ENCODE results near the gene BLACAT1.

The BLACAT1 gene

DNA sequence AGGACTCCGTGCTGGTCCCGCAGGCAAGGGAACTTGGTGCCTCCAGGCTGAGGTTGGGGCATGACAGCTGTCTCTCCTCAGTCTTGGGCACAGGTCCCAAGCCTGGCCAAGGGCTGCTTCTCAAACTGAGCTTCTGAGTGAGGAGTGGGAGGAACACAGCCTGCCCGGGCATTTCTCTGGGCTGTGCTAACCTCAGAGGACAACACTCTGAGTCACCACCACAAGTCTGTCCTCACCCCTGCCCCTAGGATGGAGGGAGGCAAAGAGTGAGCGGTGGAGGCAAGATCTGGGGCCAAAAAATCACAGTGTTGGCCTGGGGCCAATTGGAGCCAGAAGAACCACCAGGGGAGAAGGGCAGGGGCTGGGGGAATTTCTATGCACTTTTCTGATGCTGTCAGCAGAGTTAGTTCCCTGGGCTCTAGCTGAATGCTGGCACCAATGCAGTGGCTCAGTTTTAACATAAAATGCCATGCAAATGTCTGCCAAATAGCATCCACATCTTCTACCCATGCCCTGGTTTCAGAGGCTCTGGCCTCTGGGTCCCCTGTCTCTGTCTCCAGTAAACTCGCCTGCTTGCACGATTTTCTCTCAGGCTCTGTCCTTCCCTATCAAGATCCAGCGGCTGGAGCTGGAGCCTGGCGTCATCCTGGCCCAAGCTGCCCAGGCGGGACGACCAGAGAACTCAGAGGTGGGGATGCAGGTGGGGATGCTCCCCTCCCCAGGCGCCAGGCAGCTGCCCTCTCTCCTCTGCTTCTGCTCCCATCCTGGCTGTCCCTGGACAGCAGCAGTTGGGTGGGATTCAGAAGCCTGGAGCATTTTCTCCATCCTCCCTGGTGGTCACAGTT lies 37.6 kb upstream of the BLACAT1 start:
- no peak overlapping the region for H3K4me2 ChIP-seq (ENCODE audit: low read length)

DNA sequence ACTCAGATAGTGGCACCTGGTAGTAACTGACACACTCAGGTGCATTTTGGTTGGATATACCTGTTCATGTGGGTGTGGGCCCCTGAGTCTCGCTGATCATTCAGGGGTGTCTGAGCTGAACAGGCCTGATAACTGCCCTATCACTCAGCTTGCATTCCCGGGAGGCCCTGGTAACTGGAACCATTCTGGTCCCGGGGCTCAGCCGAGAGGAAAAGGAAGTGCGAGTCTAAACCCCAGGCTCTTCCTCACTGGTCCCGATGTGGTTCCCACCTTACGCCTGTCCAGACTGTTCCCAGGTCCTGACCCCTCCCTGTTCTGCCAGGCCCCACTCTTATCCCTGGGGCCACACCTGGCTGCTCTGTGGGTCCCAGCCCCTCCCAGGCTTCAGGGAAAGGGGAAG lies 36.9 kb upstream of the BLACAT1 start:
- Histone ChIP-seq H3K4me3 (ENCODE audit: low read length) (no peak overlapping the region), H3K27me3 (ENCODE audit: low read depth, low read length) (peaks cover 53% of the 10 kb centered on the region), H3K27ac (ENCODE audit: low read length) (no peak overlapping the region), H3K4me1 (ENCODE audit: low read length) (peaks cover 11% of the 10 kb centered on the region), H2AFZ (ENCODE audit: low read depth, low read length) (no peak overlapping the region), H3K9ac (ENCODE audit: low read length) (no peak overlapping the region), H4K20me1 (ENCODE audit: insufficient read depth, low read length) (no peaks in the 10 kb centered on the region), H3K9me3 (ENCODE audit: insufficient read depth, low read length) (no peaks in the 10 kb centered on the region), H3K36me3 (replicated peaks; ENCODE audit: low read depth, low read length) (no peaks in the 10 kb centered on the region), H3K4me2 (ENCODE audit: low read length) (no peak overlapping the region), H3K79me2 (ENCODE audit: low read length) (no peaks in the 10 kb centered on the region)
- no peak for TF ChIP-seq EZH2phosphoT487 (IDR thresholded peaks at IDR 0.05; ENCODE audit: low read depth)
- TF ChIP-seq, protein P1, sequence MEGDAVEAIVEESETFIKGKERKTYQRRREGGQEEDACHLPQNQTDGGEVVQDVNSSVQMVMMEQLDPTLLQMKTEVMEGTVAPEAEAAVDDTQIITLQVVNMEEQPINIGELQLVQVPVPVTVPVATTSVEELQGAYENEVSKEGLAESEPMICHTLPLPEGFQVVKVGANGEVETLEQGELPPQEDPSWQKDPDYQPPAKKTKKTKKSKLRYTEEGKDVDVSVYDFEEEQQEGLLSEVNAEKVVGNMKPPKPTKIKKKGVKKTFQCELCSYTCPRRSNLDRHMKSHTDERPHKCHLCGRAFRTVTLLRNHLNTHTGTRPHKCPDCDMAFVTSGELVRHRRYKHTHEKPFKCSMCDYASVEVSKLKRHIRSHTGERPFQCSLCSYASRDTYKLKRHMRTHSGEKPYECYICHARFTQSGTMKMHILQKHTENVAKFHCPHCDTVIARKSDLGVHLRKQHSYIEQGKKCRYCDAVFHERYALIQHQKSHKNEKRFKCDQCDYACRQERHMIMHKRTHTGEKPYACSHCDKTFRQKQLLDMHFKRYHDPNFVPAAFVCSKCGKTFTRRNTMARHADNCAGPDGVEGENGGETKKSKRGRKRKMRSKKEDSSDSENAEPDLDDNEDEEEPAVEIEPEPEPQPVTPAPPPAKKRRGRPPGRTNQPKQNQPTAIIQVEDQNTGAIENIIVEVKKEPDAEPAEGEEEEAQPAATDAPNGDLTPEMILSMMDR (IDR thresholded peaks at IDR 0.05; ENCODE audit: low read depth, low read length) = no peak

More for the DNA sequence above, 37.6 kb upstream of the BLACAT1 start:
- no peak for TF ChIP-seq EZH2phosphoT487 (IDR thresholded peaks at IDR 0.05; ENCODE audit: low read depth)
- TF ChIP-seq, protein P1 (IDR thresholded peaks at IDR 0.05; ENCODE audit: low read depth, low read length) = no peak
- Histone ChIP-seq H3K4me3 (ENCODE audit: low read length) (no peak overlapping the region), H3K4me1 (ENCODE audit: low read length) (peaks cover 9% of the 10 kb centered on the region), H3K9me3 (ENCODE audit: insufficient read depth, low read length) (no peaks in the 10 kb centered on the region), H2AFZ (ENCODE audit: low read depth, low read length) (no peak overlapping the region), H3K27me3 (ENCODE audit: low read depth, low read length) (peaks cover 54% of the 10 kb centered on the region), H3K27ac (ENCODE audit: low read length) (no peak overlapping the region), H4K20me1 (ENCODE audit: insufficient read depth, low read length) (no peaks in the 10 kb centered on the region), H3K9ac (ENCODE audit: low read length) (no peak overlapping the region), H3K36me3 (replicated peaks; ENCODE audit: low read depth, low read length) (no peaks in the 10 kb centered on the region), H3K79me2 (ENCODE audit: low read length) (no peaks in the 10 kb centered on the region)

DNA sequence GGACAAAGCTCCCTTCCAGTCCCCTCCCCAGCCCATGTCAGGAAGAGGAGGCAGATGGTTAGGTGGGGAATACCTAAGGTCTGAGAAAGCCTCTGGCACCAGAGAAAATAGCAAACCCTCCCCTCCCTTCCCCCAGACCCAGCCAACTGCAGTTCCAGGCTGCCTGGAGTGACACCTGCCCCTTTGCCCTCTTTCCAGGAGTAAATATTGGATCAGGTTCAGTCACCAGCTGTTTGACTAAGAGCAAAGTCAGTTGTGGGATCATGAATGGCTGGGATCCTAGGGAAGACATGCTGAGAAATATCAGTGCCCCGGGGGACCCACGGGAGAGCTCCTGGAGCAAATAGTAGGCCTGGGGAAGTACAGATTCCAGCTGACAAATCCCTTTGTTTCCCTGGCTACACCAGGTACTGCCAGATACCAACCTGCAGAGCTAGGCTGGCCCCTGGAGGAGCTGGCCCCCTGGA lies 36.4 kb upstream of the BLACAT1 start:
- H3K9ac ChIP-seq (ENCODE audit: low read length) = no peak overlapping the region
- TF ChIP-seq, protein P1 (IDR thresholded peaks at IDR 0.05; ENCODE audit: low read depth, low read length) = no peak
- H3K27ac ChIP-seq (ENCODE audit: low read length) = no peak overlapping the region
- no peaks in the 10 kb centered on the region for H4K20me1 ChIP-seq (ENCODE audit: insufficient read depth, low read length)
- H3K4me3 ChIP-seq (ENCODE audit: low read length) = no peak overlapping the region
- H3K4me1 ChIP-seq (ENCODE audit: low read length) = peaks cover 11% of the 10 kb centered on the region
- no peaks in the 10 kb centered on the region for H3K79me2 ChIP-seq (ENCODE audit: low read length)
- no peak overlapping the region for H2AFZ ChIP-seq (ENCODE audit: low read depth, low read length)
- no peaks in the 10 kb centered on the region for H3K9me3 ChIP-seq (ENCODE audit: insufficient read depth, low read length)
- H3K36me3 ChIP-seq (replicated peaks; ENCODE audit: low read depth, low read length) = no peaks in the 10 kb centered on the region
- peaks cover 53% of the 10 kb centered on the region for H3K27me3 ChIP-seq (ENCODE audit: low read depth, low read length)
- H3K4me2 ChIP-seq (ENCODE audit: low read length) = no peak overlapping the region

GRCh38 chr1:205491794-205492193 lies 35.9 kb upstream of the BLACAT1 start:
- H3K79me2 ChIP-seq (ENCODE audit: low read length) = no peaks in the 10 kb centered on the region
- peaks cover 11% of the 10 kb centered on the region for H3K4me1 ChIP-seq (ENCODE audit: low read length)
- no peak overlapping the region for H3K4me3 ChIP-seq (ENCODE audit: low read length)
- no peaks in the 10 kb centered on the region for H3K9me3 ChIP-seq (ENCODE audit: insufficient read depth, low read length)
- H3K4me2 ChIP-seq (ENCODE audit: low read length) = no peak overlapping the region
- no peak overlapping the region for H3K9ac ChIP-seq (ENCODE audit: low read length)
- H4K20me1 ChIP-seq (ENCODE audit: insufficient read depth, low read length) = no peaks in the 10 kb centered on the region
- H3K27me3 ChIP-seq (ENCODE audit: low read depth, low read length) = peaks cover 53% of the 10 kb centered on the region
- no peak overlapping the region for H3K27ac ChIP-seq (ENCODE audit: low read length)
- H3K36me3 ChIP-seq (replicated peaks; ENCODE audit: low read depth, low read length) = no peaks in the 10 kb centered on the region
- TF ChIP-seq EZH2phosphoT487 (IDR thresholded peaks at IDR 0.05; ENCODE audit: low read depth) = no peak
- TF ChIP-seq, protein P1 (IDR thresholded peaks at IDR 0.05; ENCODE audit: low read depth, low read length) = no peak
- no peak overlapping the region for H2AFZ ChIP-seq (ENCODE audit: low read depth, low read length)

Data from OCI-LY3 (cell line).